Uterus (tissue), 4 donors: ENCODE measurements around the gene VSIG10L2. TPM values are rescaled to one million over a fixed set of nuclear protein-coding genes. Genes with fewer than 3 reads are reported as not detected.

ENCODE experiments used
- DNase-seq, 2 donors: peaks; one replicate each; pipeline ENCODE4 v3.0.0-alpha.2; 2019 to 2020
- H3K27ac ChIP-seq, 2 donors: fragments of 200-600 bp; sonication (generic); 1 replicate in 1 of 2; 2 replicates in 1 of 2; pipeline ENCODE4 v1.5.1; 2016 to 2018
- H3K27me3 ChIP-seq, 2 donors: fragments of 200-600 bp; sonication (generic); one replicate each; pipeline ENCODE4 v1.5.1; 2018 to 2019; ENCODE audit warnings: control low read depth in 1 of 2
- H3K36me3 ChIP-seq, 2 donors: fragments of 200-600 bp; sonication (generic); one replicate each; pipeline ENCODE4 v1.5.1; 2019; ENCODE audit warnings: control low read depth in 1 of 2
- H3K4me1 ChIP-seq, 2 donors: fragments of 200-600 bp; sonication (generic); one replicate each; pipeline ENCODE4 v1.5.1; 2018 to 2019; ENCODE audit warnings: control low read depth in 1 of 2
- H3K4me3 ChIP-seq, 2 donors: fragments of 200-600 bp; sonication (generic); 1 replicate in 1 of 2; 2 replicates in 1 of 2; pipeline ENCODE4 v1.5.1; 2018 to 2019; ENCODE audit warnings: mild to moderate bottlenecking in 1 of 2
- H3K9me3 ChIP-seq, 2 donors: fragments of 200-600 bp; sonication (generic); one replicate each; pipeline ENCODE4 v1.5.1; 2019; ENCODE audit warnings: control low read depth in 1 of 2
- CTCF ChIP-seq, 4 experiments: fragments of 200-600 bp in 2 of 4; fragments of 450-650 bp in 2 of 4; sonication (generic) in 2 of 4; IDR thresholded peaks; one replicate each; pipeline ENCODE4 v1.5.1; 2016 to 2019; ENCODE audit warnings: antibody characterized with exemption in 4 of 4, mild to moderate bottlenecking in 2 of 4, moderate library complexity in 1 of 4
- POLR2A ChIP-seq, 2 donors: fragments of 450-650 bp; IDR thresholded peaks; one replicate each; pipeline ENCODE4 v1.6.1; 2016; ENCODE audit warnings: antibody characterized with exemption in 2 of 2, mild to moderate bottlenecking in 1 of 2, moderate library complexity in 1 of 2
- intact Hi-C: fragments of 100-400 bp; cut with DNase I; formaldehyde crosslinking; loops from one replicate; pipeline ENCODE4 v1.15.1; 2023; ENCODE audit warnings: low total_unique reads
- total RNA-seq, 4 donors: library from RNA; depleted of rRNA in 3 of 4; stranded (reverse); fragments of >200 nt in 3 of 4; gene quantifications; one replicate each; pipeline versions ENCODE4 v1.1.0 to v1.2.4, GENCODE V29; 2014 to 2023
- donor health status: DM: yes; HTN: yes; CAD: no.

The VSIG10L2 gene
- total RNA-seq, 4 donors from 2014 or later, result 1.1 to 9.5 TPM; not detected in 2

GRCh38 chr11:125930076-125930450 is 15.8 kb upstream of the VSIG10L2 start:
- no peak for TF ChIP-seq POLR2A (IDR thresholded peaks at IDR 0.05)
- no peak for TF ChIP-seq CTCF (IDR thresholded peaks at IDR 0.05)
- no peaks in the 10 kb centered on the region for H3K36me3 ChIP-seq
- H3K27ac ChIP-seq, result peak overlapping the region; percentile 8 to 34
- H3K4me1 ChIP-seq, result no peaks in the 10 kb centered on the region
- no peak overlapping the region for H3K4me3 ChIP-seq
- H3K9me3 ChIP-seq, result no peaks in the 10 kb centered on the region
- no peaks in the 10 kb centered on the region for H3K27me3 ChIP-seq
- intact Hi-C loops, result no loop called here
- no peak for DNase-seq

GRCh38 chr11:125931116-125931515 is 14.7 kb upstream of the VSIG10L2 start:
- intact Hi-C loops, result no loop called here
- Histone ChIP-seq H3K27me3 (no peaks in the 10 kb centered on the region), H3K27ac (peak overlapping the region; percentile 66 to 68), H3K36me3 (no peaks in the 10 kb centered on the region), H3K4me3 (no peak overlapping the region), H3K9me3 (no peaks in the 10 kb centered on the region), H3K4me1 (no peaks in the 10 kb centered on the region)
- TF ChIP-seq POLR2A (IDR thresholded peaks at IDR 0.05) (no peak), CTCF (IDR thresholded peaks at IDR 0.05) (no peak)
- DNase-seq, result no peak

GRCh38 chr11:125931668-125932067 is 14.2 kb upstream of the VSIG10L2 start:
- H3K27me3 ChIP-seq, result no peaks in the 10 kb centered on the region
- no peaks in the 10 kb centered on the region for H3K4me1 ChIP-seq
- H3K27ac ChIP-seq, result peak overlapping the region; percentile 66 to 68
- no peaks in the 10 kb centered on the region for H3K9me3 ChIP-seq
- no peaks in the 10 kb centered on the region for H3K36me3 ChIP-seq
- peak in 1 of 2 donors; percentile 70 for DNase-seq
- no peak overlapping the region for H3K4me3 ChIP-seq
- no peak for TF ChIP-seq POLR2A (IDR thresholded peaks at IDR 0.05)
- no peak for TF ChIP-seq CTCF (IDR thresholded peaks at IDR 0.05)
- intact Hi-C loops, result no loop called here

- intact Hi-C loops, result no loop called here
Measured at GRCh38 chr11:125932301-125932700, 13.5 kb upstream of the VSIG10L2 start.

More at GRCh38 chr11:125932301-125932700, 13.5 kb upstream of the VSIG10L2 start:
- DNase-seq, result no peak
- no peaks in the 10 kb centered on the region for H3K9me3 ChIP-seq
- H3K4me1 ChIP-seq, result no peaks in the 10 kb centered on the region
- TF ChIP-seq POLR2A (IDR thresholded peaks at IDR 0.05), result no peak
- TF ChIP-seq CTCF (IDR thresholded peaks at IDR 0.05), result no peak
- H3K4me3 ChIP-seq, result no peak overlapping the region
- peak overlapping the region; percentile 66 to 68 for H3K27ac ChIP-seq
- no peaks in the 10 kb centered on the region for H3K36me3 ChIP-seq
- no peaks in the 10 kb centered on the region for H3K27me3 ChIP-seq
